ENCODE data around the gene ZNF280B. TPM values are rescaled to one million over a fixed set of nuclear protein-coding genes. Genes with fewer than 3 reads are reported as not detected.
"Not testable (repeated sequence)": the region's sequence is repeated elsewhere in the genome, so short reads cannot be mapped to it uniquely, and the experiment has no call there.

ZNF280B gene
- total RNA-seq, 1 donor from 2014 or later = 2.5 TPM

DNA sequence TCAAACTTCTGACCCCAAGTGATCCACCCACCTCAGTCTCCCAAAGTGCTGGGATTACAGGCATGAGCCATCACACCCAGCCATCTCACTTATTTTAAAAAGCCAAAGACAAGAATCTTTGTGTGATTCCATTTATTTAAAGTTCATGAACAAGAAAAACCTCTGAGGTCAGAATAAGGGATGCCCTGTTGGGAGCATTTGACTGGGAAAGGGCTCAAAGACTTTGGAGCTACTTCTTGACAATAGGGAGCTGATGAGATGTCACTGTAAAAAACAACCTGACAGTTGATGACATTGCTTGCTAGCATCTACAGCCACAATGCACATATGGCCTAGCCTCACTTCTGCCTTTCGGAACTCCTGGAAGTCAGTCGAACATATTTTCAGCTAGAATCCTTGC is 5.1 kb upstream of the ZNF280B start:
- H3K4me1 Mint-ChIP-seq (ENCODE audit: low read depth) = no peaks in the 10 kb centered on the region
- H3K4me3 Mint-ChIP-seq = no peak overlapping the region
- intact Hi-C loops (cut with micrococcal nuclease) = no loop called here
- H3K36me3 Mint-ChIP-seq (ENCODE audit: low read depth) = peaks cover 4% of the 10 kb centered on the region
- peaks cover 17% of the 10 kb centered on the region for H3K9me3 Mint-ChIP-seq
- H3K27ac Mint-ChIP-seq = no peak overlapping the region
- peaks cover 26% of the 10 kb centered on the region for H3K27me3 Mint-ChIP-seq (ENCODE audit: insufficient read depth)
- no peak for DNase-seq (ENCODE audit: low spot score)

DNA sequence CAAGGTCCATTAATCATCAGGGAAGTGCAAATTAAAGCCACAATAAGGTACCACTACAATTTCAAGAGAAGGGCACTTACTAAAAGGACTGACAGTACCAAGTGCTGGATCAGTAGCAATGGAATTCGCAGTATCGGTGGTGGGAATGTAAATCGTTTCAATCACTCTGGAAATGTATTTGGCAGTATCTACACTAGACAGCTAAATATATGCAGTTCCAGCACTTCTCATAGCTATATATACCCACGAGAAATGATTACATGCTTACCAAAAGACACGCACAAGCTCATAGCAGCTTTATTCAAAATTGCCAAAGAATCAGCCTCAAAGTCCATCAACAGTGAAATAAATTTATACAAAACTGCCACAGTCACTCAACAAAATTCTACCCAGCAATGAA is 4.4 kb upstream of the ZNF280B start:
- intact Hi-C loops (cut with micrococcal nuclease) = no loop called here
- Mint-ChIP-seq H3K27ac (no peak overlapping the region), H3K9me3 (peaks cover 17% of the 10 kb centered on the region)

GRCh38 chr22:22510833-22511232 is 2.3 kb upstream of the ZNF280B start:
- DNase-seq (ENCODE audit: low spot score); intact Hi-C loops (cut with micrococcal nuclease); H3K4me1 Mint-ChIP-seq (ENCODE audit: low read depth); H3K27ac Mint-ChIP-seq; H3K4me3 Mint-ChIP-seq: not testable (repeated sequence)
- Mint-ChIP-seq H3K27me3 (ENCODE audit: insufficient read depth) (peaks cover 23% of the 10 kb centered on the region), H3K36me3 (ENCODE audit: low read depth) (peaks cover 12% of the 10 kb centered on the region), H3K9me3 (peaks cover 17% of the 10 kb centered on the region)

More for the DNA sequence above, 4.4 kb upstream of the ZNF280B start:
- DNase-seq (ENCODE audit: low spot score) = no peak
- no peak overlapping the region for H3K4me3 Mint-ChIP-seq
- H3K4me1 Mint-ChIP-seq (ENCODE audit: low read depth) = peaks cover 2% of the 10 kb centered on the region
- H3K27me3 Mint-ChIP-seq (ENCODE audit: insufficient read depth) = peaks cover 26% of the 10 kb centered on the region
- H3K36me3 Mint-ChIP-seq (ENCODE audit: low read depth) = peaks cover 4% of the 10 kb centered on the region

- H3K27ac Mint-ChIP-seq; intact Hi-C loops (cut with micrococcal nuclease); DNase-seq (ENCODE audit: low spot score); H3K4me1 Mint-ChIP-seq (ENCODE audit: low read depth): not testable (repeated sequence)
- H3K36me3 Mint-ChIP-seq (ENCODE audit: low read depth) = peaks cover 15% of the 10 kb centered on the region
- peak overlapping the region; percentile 70 for H3K4me3 Mint-ChIP-seq
- H3K9me3 Mint-ChIP-seq = peaks cover 17% of the 10 kb centered on the region
- peaks cover 14% of the 10 kb centered on the region for H3K27me3 Mint-ChIP-seq (ENCODE audit: insufficient read depth)
Observed at GRCh38 chr22:22509912-22510311, 1.4 kb upstream of the ZNF280B start.

DNA sequence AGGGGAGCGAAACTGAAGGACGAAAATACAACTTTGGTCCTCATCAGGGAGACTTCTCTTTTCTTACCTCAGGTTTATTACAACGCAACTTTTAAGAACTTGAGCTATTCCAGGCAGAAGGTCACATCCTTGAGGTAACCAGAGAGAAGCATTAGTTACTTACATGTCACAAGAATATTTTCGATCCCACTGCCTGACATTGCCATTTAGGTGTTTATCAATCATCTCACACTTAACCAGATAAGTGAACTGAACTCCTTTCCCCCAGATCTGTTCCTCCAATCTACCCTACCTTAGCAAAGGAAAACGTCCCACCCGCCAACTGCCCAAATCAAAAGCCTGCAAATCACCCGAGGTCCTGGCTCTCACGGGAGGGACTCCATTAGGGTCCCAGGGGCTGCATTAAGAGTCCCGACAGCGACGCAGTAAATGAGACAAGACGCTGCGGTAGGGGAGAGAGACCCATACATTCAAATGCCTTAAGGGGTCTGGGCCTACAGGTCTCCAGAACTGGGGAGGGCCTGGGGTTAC is 734 bp downstream of the ZNF280B start:
- intact Hi-C loops (cut with micrococcal nuclease) = no loop called here
- peaks cover 17% of the 10 kb centered on the region for H3K9me3 Mint-ChIP-seq
- peaks cover 5% of the 10 kb centered on the region for H3K27me3 Mint-ChIP-seq (ENCODE audit: insufficient read depth)
- peaks cover 9% of the 10 kb centered on the region for H3K4me1 Mint-ChIP-seq (ENCODE audit: low read depth)
- peak overlapping the region; percentile 78 for H3K4me3 Mint-ChIP-seq
- DNase-seq (ENCODE audit: low spot score) = no peak
- H3K27ac Mint-ChIP-seq = no peak overlapping the region
- peaks cover 17% of the 10 kb centered on the region for H3K36me3 Mint-ChIP-seq (ENCODE audit: low read depth)

DNA sequence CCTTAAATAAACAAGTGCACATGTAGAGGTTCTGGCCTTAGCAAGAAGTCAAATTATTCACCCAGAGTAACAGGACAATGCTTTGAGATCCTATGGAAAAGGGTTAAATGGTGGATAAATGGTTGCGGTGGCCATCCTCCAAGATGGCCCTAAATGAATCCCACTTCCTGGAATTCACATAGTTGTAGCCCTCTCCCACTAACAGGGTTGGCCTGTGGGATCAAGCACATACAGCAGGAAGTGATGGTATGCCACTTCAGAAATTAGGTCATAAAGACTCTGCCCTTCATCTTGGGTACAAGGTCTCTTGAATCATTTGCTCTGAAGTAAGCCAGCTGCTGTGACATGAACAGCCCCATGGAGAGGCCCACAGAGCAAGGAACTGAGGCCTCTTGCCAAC is 1.8 kb downstream of the ZNF280B start:
- no peak overlapping the region for H3K27ac Mint-ChIP-seq
- DNase-seq (ENCODE audit: low spot score) = no peak
- no peaks in the 10 kb centered on the region for H3K27me3 Mint-ChIP-seq (ENCODE audit: insufficient read depth)
- peaks cover 9% of the 10 kb centered on the region for H3K4me1 Mint-ChIP-seq (ENCODE audit: low read depth)
- H3K9me3 Mint-ChIP-seq = peaks cover 17% of the 10 kb centered on the region
- intact Hi-C loops (cut with micrococcal nuclease) = no loop called here
- peak overlapping the region; percentile 78 for H3K4me3 Mint-ChIP-seq
- H3K36me3 Mint-ChIP-seq (ENCODE audit: low read depth) = peaks cover 17% of the 10 kb centered on the region

DNA sequence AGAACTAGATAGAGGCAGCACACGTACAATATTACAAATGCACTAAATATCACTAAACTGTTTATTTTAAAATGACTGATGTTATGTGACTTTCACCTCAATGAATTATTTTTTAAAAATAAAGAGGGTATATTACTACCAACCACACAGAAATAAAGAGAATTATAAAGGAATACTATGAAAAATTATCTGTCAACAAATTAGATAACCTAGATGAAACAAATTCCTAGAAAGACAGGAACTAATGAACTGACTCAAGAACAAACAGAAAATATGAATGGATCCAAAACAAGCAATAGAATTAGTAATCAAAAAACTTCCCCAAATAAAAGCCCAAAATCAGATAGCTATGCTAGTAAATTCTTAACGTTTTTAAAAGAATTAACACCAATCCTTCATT is 10.3 kb downstream of the ZNF280B start:
- intact Hi-C loops (cut with micrococcal nuclease) = no loop called here
- no peaks in the 10 kb centered on the region for H3K9me3 Mint-ChIP-seq
- no peak for DNase-seq (ENCODE audit: low spot score)
- H3K36me3 Mint-ChIP-seq (ENCODE audit: low read depth) = peaks cover 6% of the 10 kb centered on the region
- H3K4me3 Mint-ChIP-seq = no peak overlapping the region
- no peaks in the 10 kb centered on the region for H3K27me3 Mint-ChIP-seq (ENCODE audit: insufficient read depth)
- no peak overlapping the region for H3K27ac Mint-ChIP-seq
- no peaks in the 10 kb centered on the region for H3K4me1 Mint-ChIP-seq (ENCODE audit: low read depth)

GRCh38 chr22:22491589-22491988 is 17.0 kb downstream of the ZNF280B start:
- H3K27me3 Mint-ChIP-seq (ENCODE audit: insufficient read depth); H3K4me3 Mint-ChIP-seq; H3K9me3 Mint-ChIP-seq; H3K27ac Mint-ChIP-seq; DNase-seq (ENCODE audit: low spot score); intact Hi-C loops (cut with micrococcal nuclease); H3K4me1 Mint-ChIP-seq (ENCODE audit: low read depth); H3K36me3 Mint-ChIP-seq (ENCODE audit: low read depth): not testable (repeated sequence)

DNA sequence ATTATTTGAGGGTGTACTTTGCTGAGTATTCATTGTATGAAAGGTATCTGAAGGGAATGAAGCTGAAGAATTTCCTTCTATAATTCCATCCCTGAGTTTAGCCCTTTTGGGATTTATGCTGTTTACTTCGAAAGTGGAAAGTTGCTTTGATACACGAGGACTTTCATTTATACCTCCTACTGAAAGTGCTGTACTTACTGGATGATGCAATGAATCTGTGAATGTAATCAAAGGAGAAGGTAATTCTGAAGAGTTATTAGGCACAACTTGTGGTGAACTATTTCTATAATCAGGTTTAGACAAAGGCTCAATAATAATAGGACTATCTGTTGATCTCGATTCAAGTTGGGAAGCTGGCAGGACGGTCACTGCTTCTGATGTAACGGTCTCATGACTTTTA is 19.8 kb downstream of the ZNF280B start:
- no peak overlapping the region for H3K4me3 Mint-ChIP-seq
- no peak for DNase-seq (ENCODE audit: low spot score)
- peaks cover 3% of the 10 kb centered on the region for H3K36me3 Mint-ChIP-seq (ENCODE audit: low read depth)
- H3K9me3 Mint-ChIP-seq = no peaks in the 10 kb centered on the region
- no peaks in the 10 kb centered on the region for H3K4me1 Mint-ChIP-seq (ENCODE audit: low read depth)
- intact Hi-C loops (cut with micrococcal nuclease) = no loop called here
- no peaks in the 10 kb centered on the region for H3K27me3 Mint-ChIP-seq (ENCODE audit: insufficient read depth)
- H3K27ac Mint-ChIP-seq = no peak overlapping the region

- no peaks in the 10 kb centered on the region for H3K36me3 Mint-ChIP-seq (ENCODE audit: low read depth)
- intact Hi-C loops (cut with micrococcal nuclease) = no loop called here
- H3K4me1 Mint-ChIP-seq (ENCODE audit: low read depth) = no peaks in the 10 kb centered on the region
Observed at GRCh38 chr22:22487869-22488597, 20.5 kb downstream of the ZNF280B start.

DNA sequence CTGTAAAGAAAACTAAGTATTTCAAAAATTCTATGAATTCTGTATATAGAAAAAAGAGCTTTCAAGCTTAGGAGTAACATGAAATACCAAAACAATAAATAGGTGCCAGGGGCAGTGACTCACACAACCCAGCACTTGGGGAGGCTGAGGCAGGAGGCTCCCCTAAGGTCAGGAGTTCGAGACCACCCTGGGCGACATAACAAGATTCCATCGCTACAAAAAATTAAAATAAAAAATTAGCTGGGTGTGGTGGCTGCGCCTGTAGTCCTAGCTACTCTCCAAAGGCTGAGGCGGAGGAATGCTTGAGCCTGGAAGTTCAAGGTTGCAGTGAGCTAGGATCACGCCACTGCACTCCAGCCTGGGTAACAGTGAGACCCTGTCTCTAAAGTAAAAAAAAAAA is 21.5 kb downstream of the ZNF280B start:
- Mint-ChIP-seq H3K4me1 (ENCODE audit: low read depth) (no peaks in the 10 kb centered on the region), H3K4me3 (no peak overlapping the region), H3K27ac (no peak overlapping the region), H3K36me3 (ENCODE audit: low read depth) (no peaks in the 10 kb centered on the region), H3K27me3 (ENCODE audit: insufficient read depth) (no peaks in the 10 kb centered on the region), H3K9me3 (no peaks in the 10 kb centered on the region)
- DNase-seq (ENCODE audit: low spot score) = no peak
- intact Hi-C loops (cut with micrococcal nuclease) = no loop called here

More at GRCh38 chr22:22487869-22488597, 20.5 kb downstream of the ZNF280B start:
- Mint-ChIP-seq H3K27me3 (ENCODE audit: insufficient read depth) (no peaks in the 10 kb centered on the region), H3K27ac (no peak overlapping the region), H3K4me3 (no peak overlapping the region), H3K9me3 (no peaks in the 10 kb centered on the region)
- DNase-seq (ENCODE audit: low spot score) = no peak

GRCh38 chr22:22486132-22486899 is 22.2 kb downstream of the ZNF280B start:
- no peak overlapping the region for H3K27ac Mint-ChIP-seq
- intact Hi-C loops (cut with micrococcal nuclease) = no loop called here
- H3K27me3 Mint-ChIP-seq (ENCODE audit: insufficient read depth) = no peaks in the 10 kb centered on the region
- H3K36me3 Mint-ChIP-seq (ENCODE audit: low read depth) = no peaks in the 10 kb centered on the region
- no peaks in the 10 kb centered on the region for H3K9me3 Mint-ChIP-seq
- no peak for DNase-seq (ENCODE audit: low spot score)
- no peak overlapping the region for H3K4me3 Mint-ChIP-seq
- H3K4me1 Mint-ChIP-seq (ENCODE audit: low read depth) = no peaks in the 10 kb centered on the region

DNA sequence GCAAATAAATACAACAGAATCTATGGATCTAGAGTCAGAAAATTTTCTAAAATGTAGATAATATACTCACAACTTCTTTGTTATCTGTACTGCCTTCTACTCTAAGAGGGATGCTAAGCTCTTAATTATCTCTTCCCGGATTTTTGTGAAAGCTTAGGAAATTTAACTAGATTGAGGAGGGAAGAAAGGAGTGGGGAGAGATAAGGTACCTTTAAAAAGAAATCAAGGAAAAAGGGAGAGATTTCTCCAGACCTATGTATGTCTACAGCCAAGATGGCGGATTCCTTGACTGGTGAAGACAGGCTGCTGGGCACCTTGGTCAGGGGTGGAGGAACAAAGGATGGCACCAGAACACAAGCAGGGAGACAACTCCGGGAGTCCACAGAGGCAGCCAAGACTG is 23.0 kb downstream of the ZNF280B start:
- Mint-ChIP-seq H3K27ac (no peak overlapping the region), H3K27me3 (ENCODE audit: insufficient read depth) (no peaks in the 10 kb centered on the region), H3K4me3 (no peak overlapping the region), H3K36me3 (ENCODE audit: low read depth) (no peaks in the 10 kb centered on the region), H3K9me3 (no peaks in the 10 kb centered on the region), H3K4me1 (ENCODE audit: low read depth) (no peaks in the 10 kb centered on the region)
- intact Hi-C loops (cut with micrococcal nuclease) = no loop called here
- no peak for DNase-seq (ENCODE audit: low spot score)

All from activated T-helper 1 cell treated with anti-CD3 and anti-CD28 coated beads, Interleukin-12 subunit alpha, Interleukin-12 subunit beta, Interleukin-2, Interleukin-4 antibody, amounts not matched to agents 30 ng/mL and 10 ng/mL and 1 ng/mL, durations not matched to agents 14 hours and 24 hours and 36 hours (primary cell).